ENCODE results near the gene DLD.
"Not testable (repeated sequence)": the region's sequence is repeated elsewhere in the genome, so short reads cannot be mapped to it uniquely, and the experiment has no call there.

DLD gene

GRCh38 chr7:107917763-107918651, 27.0 kb downstream of the DLD start:
- DNase-seq = no peak

DNA sequence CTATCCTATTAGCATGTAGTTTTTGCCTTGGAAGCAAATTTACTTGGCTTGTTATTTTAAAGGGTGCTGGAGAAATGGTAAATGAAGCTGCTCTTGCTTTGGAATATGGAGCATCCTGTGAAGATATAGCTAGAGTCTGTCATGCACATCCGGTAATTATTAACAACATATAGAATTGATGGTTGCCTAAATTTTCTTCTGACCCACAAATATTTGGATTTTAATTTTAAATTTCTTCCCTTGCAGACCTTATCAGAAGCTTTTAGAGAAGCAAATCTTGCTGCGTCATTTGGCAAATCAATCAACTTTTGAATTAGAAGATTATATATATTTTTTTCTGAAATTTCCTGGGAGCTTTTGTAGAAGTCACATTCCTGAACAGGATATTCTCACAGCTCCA, 28.0 kb downstream of the DLD start:
- no peak for DNase-seq

DNA sequence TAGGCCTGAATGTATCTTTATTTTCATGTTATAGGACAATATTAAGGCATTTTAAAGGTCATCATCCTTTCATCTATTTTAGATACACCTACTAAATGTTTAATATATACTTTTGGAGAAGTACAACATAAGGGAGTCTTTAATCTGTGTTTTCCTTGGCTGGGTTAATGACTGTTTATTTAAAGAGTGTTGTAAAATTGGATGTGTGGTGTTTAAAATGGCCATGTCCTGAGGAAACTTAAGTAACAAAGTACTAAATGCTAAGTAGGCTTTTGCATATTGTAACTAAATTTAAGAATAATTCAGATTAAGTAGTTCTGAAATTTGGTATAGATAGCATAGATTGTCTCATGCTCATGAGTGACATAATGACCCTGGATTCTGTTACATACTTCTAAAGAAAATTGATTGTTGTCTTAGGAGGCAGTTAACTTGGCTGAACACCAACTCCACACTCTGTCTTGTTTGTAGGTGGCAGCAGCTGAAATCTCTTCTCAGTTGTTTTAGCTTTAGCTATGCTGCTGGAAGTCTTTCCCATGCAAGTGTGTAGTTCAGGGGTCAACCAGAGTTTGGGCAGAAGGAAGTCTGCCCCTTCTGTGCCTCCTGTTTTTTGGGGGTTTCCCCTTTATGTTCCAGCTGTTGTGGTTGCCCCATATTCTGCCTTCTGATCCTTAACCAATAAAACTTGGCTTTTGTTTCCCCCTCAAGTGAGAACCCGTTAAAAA, 29.2 kb downstream of the DLD start:
- DNase-seq = no peak

DNA sequence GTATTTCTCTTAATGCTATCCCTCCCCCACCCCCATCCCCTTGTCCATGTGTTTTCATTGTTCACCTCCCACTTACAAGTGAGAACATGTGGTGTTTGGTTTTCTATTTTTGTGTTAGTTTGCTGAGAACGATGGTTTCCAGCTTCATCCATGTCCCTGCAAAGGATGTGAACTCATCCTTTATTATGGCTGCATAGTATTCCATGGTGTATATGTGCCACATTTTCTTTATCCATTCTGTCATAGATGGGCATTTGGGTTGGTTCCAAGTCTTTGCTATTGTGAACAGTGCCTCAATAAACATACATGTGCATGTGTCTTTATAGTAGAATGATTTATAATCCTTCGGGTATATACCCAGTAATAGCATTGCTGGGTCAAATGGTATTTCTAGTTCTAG, 30.8 kb downstream of the DLD start:
- not testable (repeated sequence) for DNase-seq

DNA sequence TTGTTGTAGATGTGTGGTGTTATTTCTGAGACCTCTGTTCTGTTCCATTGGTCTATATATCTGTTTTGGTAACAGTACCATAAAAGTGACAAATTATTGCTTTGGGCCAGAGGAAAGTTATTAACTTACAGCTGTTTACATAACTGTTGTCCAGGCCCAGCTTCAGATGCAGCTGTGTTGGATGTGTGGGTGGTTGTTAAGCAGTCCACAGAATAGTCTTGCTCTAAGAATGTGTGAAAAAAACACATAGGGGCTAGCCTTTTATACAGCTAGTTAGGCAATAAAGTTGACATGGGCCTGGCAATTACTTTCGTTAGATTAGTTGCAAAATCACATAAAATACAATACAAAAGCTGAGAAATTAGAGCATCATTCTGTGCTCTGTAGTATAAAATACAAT, 31.9 kb downstream of the DLD start:
- no peak for DNase-seq

DNA sequence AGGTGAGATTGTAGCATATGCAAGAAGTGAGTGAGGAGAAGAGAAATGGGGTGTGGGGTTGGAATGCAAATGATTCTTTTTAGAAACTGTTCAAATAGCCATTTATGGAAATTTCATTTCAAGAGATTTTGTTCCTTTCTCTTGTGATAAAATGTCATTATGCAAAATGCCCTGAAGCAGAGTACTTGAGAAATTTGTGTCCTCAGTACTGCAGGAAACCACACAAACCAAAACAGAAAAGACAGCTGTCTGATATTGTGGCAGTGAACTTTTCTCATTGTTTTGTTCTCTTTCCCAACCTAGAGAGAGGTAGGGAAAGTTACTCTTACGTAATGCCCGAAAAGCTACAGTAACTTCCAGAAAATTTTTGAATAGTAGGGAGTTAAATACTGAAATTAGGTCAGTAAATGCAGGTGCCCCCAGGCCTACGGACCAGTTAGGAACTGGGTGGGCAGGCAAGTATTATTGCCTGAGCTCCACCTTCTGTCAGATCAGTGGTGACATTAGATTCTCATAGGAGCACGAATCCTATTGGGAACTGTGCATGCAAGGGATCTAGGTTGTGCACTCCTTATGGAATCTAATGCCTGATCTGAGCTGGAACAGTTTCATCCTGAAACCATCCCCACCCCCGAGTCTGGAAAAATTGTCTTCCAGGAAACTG, 34.0 kb downstream of the DLD start:
- DNase-seq = no peak

- DNase-seq = no peak
Observed at GRCh38 chr7:107926481-107926880, 35.5 kb downstream of the DLD start.

GRCh38 chr7:107931740-107932515, 40.9 kb downstream of the DLD start:
- DNase-seq = no peak

DNA sequence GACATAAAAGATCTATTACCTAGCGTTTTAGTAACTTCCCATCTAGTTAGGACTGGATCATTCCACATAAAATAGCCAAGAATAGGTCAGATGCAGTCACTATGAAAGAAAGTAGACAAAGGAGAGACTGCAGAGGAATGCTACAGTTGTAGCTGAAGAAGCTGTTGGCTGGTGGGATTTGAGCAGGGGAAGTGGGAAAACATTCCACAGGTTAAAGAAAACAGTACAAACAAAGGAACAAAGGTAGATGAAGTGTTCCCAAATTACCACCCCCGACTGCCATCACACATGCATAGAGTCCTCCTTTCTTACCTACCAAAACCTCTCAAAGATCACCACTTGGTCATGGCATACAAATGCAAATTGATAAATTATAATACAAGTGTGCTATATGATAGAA, 41.8 kb downstream of the DLD start:
- no peak for DNase-seq

DNA sequence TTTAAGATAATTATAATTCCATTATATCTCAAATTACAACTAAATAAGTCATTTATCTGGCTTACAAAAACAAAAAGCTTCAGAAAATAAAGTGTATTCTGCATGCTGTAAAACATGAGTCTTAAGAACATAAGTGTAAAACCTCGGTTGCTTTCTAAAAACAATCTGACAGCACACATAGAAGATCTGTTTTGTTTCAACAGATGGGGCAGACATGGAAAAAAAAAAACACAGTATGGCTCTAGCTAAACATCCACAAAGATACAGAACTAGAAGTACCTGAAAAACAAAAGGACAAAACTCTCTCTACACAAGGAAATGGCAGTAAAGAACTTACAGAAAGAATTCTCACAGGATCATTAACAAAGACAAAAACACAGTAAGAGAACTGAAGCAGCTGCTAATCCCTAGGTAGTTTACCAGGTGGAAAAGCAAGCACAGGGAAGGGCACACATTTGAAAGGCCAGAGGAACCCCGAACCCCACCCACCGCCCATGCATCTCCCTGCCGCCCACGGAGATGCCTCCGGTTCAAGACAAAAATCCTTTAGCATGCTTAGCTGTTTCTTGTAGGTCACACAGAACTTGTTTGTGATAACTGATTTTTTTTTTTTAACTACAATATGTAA, 42.5 kb downstream of the DLD start:
- DNase-seq = no peak

- no peak for DNase-seq
Observed at GRCh38 chr7:107934991-107935770, 44.2 kb downstream of the DLD start.

- no peak for DNase-seq
Observed at GRCh38 chr7:107936312-107936711, 45.3 kb downstream of the DLD start.

- no peak for DNase-seq
Observed at GRCh38 chr7:107937531-107937930, 46.5 kb downstream of the DLD start.

- no peak for DNase-seq
Observed at GRCh38 chr7:107938456-107939250, 47.7 kb downstream of the DLD start.

GRCh38 chr7:107939573-107940489, 48.8 kb downstream of the DLD start:
- DNase-seq = no peak

DNA sequence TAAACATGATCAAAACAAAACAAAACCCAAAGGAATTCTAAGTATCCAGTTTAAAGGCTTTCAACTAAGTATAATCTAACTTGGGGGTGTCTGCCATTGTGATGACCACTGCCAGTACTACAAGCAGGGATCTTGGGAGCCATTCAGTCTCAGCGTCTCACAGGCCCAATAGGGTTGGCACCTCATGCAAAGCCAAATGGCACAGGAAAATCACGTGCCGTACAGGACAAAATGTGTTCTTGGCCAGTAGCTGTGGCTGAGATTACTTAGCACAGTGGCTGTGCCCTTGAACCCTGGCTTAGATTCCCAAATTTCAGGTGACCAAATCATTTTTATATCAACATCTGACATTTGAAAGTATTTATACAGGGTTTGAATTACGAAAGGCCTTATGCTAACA, 50.0 kb downstream of the DLD start:
- no peak for DNase-seq

DNA sequence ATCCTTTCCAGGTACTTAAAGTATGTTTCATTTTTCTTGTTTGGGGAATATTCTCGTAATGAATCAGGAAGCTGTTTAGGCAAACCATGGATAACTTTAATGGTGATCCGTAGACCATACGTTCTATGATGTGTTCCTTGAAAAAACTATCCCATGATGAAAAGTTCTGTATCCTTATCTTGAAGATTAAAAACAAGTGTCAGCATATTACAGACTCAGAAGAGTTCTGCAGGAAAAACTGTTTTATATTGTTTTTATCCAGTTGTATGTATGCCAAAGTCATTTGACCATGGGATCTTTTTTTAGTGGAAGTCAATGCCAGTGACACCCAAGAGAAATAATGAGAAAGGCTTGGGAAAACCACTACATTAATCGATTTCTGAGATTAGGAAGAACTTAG, 52.0 kb downstream of the DLD start:
- DNase-seq = no peak

GRCh38 chr7:107944411-107945169, 53.6 kb downstream of the DLD start:
- no peak for DNase-seq

- no peak for DNase-seq
Observed at GRCh38 chr7:107945332-107945731, 54.3 kb downstream of the DLD start.

Data from activated CD4-positive, CD25-positive, alpha-beta regulatory T cell treated with anti-CD3 and anti-CD28 coated beads, Interleukin-2, amount 50 U/mL, for 72 hours (primary cell).